Stimulated activated naive CD8-positive, alpha-beta T cell treated with anti-CD3 and anti-CD28 coated beads, Interleukin-15, amount 100 ng/mL, for 72 hours (primary cell): ENCODE results near the gene FUT7.
A peak's percentile ranks its signal among the peaks of the same experiment; 100 is the strongest.

Experiments used
- ATAC-seq: fragments of 150-1000 bp; cut with Tn5 transposase; 2 replicates; pipeline ENCODE4 v1.10.0; 2021; ENCODE audit warnings: mild to moderate bottlenecking, moderate library complexity
- DNase-seq, 2 donors: peaks; one replicate each; pipeline ENCODE4 v3.0.0; 2021 to 2022
- H3K27ac Mint-ChIP-seq, 2 donors: one replicate each; pipeline ENCODE4 v1.8.0; 2022; ENCODE audit warnings: mild to moderate bottlenecking in 2 of 2, mixed read lengths in 2 of 2, moderate library complexity in 2 of 2
- H3K27me3 Mint-ChIP-seq: one replicate; pipeline ENCODE4 v1.8.0; 2022; ENCODE audit warnings: mixed read lengths
- H3K4me1 Mint-ChIP-seq: one replicate; pipeline ENCODE4 v1.8.0; 2022; ENCODE audit warnings: mild to moderate bottlenecking, mixed read lengths
- H3K4me3 Mint-ChIP-seq, 2 donors: one replicate each; pipeline ENCODE4 v1.8.0; 2022; ENCODE audit warnings: mild to moderate bottlenecking in 2 of 2, mixed read lengths in 2 of 2, moderate library complexity in 1 of 2
- H3K9me3 Mint-ChIP-seq, 2 donors: one replicate each; pipeline ENCODE4 v1.8.0; 2022; ENCODE audit warnings: mixed read lengths in 2 of 2

FUT7 gene

DNA sequence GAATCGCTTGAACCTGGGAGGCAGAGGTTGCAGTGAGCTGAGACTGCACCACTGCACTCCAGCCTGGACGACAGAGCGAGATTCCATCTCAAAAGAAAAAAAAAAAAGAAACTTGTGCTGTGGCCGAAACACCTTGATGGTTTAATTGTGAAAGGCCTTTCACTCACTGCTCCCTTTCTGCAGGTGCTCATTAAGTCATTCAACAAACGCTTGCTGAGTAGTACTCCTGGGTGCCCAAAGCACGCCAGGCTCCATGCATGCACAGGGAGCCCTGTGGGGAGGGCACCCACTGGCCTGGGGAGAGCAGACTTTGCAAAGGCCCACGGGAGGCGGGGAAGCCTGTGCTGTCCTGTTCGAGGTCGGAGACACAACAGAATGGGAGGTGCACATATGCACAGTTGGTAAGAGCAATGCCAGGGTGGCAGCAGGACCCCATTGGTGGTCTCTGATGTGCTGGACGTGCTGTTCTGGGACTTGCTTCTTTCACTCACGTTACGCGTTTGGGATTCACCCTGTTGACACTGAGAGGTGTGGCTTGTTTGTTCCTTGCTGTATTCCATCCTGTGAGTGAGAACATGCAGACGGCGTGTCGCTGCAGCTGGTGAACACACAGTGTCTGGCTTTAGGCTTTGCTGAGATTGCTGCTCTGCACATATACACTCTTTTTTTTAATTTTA is 25.0 kb upstream of the FUT7 start:
- H3K27ac Mint-ChIP-seq = no peak overlapping the region
- H3K27me3 Mint-ChIP-seq = peaks cover 21% of the 10 kb centered on the region
- no peak for DNase-seq
- H3K4me1 Mint-ChIP-seq = peaks cover 14% of the 10 kb centered on the region
- H3K9me3 Mint-ChIP-seq = no peaks in the 10 kb centered on the region
- no peak for ATAC-seq
- H3K4me3 Mint-ChIP-seq = no peak overlapping the region

GRCh38 chr9:137055385-137056364 is 23.8 kb upstream of the FUT7 start:
- DNase-seq (no peak), ATAC-seq (peak; percentile 9)

GRCh38 chr9:137054932-137055384 is 23.1 kb upstream of the FUT7 start:
- H3K27me3 Mint-ChIP-seq = peaks cover 41% of the 10 kb centered on the region
- DNase-seq (no peak), ATAC-seq (no peak)
- peak overlapping the region in 1 of 2 donors; percentile 26 for H3K4me3 Mint-ChIP-seq
- peaks cover 14% of the 10 kb centered on the region for H3K4me1 Mint-ChIP-seq
- H3K9me3 Mint-ChIP-seq = no peaks in the 10 kb centered on the region
- H3K27ac Mint-ChIP-seq = no peak overlapping the region

More at GRCh38 chr9:137055385-137056364, 23.8 kb upstream of the FUT7 start:
- Mint-ChIP-seq H3K9me3 (no peaks in the 10 kb centered on the region), H3K4me1 (peaks cover 14% of the 10 kb centered on the region), H3K4me3 (no peak overlapping the region), H3K27ac (no peak overlapping the region), H3K27me3 (peaks cover 33% of the 10 kb centered on the region)

DNA sequence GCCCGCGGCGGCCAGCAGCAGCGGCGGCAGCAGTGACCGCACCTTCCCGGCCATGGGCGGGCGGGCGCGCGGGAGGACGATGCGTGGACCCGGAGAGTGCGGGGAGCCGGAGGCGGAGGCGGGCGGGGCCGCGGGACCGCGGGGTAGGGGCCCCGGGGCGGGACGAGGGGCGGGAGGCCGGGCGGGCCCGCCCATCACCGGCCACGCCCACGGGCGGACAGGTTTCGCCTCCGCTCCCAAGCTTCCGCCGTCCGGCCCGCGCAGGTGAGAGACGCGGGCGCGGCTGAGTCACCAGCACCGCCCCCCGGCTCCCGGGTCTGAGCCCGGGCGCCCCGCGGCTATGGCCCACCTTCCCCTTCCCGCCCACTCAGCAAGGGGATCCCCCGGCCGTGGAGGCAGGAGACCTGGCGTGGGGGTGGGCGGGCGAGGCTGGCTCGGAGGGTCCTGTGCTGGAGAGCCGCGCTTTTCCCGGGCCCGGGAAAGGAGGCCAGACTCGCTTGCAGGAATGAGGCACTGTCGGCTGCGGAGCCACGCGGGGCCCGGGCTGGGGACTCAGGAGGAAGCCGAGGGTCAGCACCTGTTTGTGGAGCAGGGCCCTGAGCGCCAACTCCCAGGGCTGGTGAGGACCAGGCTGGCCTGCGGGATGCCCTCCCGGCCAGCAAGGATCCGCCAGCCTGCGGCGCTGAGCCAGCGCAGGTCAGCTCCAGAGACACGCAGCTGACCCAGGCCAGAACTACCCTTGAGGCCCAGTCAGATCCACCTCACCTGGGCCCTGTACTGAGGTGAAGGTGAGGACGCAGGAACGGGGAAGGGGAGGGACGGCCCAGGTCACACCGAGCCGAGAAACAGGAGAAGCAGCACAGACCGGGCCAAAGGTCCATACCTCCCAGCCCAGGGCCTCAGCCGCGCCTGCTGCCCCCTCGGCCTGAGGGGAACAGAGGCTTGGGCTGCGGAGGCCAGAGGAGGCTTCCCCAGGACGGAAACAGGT is 22.4 kb upstream of the FUT7 start, which contains the start of gene ENTPD2:
Gene ENTPD2 (minus strand): TSS at position 118 of the 988 bp plus-strand sequence. CDS start 64 bp downstream, at position 54.
- H3K9me3 Mint-ChIP-seq = no peaks in the 10 kb centered on the region
- no peak within 1 kb of the TSS for H3K27ac Mint-ChIP-seq
- H3K4me3 Mint-ChIP-seq = peak within 1 kb of the TSS in 1 of 2 donors; percentile 26
- ATAC-seq = peak; percentile 56
- H3K4me1 Mint-ChIP-seq = peaks cover 20% of the 10 kb centered on the region
- peak in 1 of 2 donors; percentile 32 for DNase-seq
- H3K27me3 Mint-ChIP-seq = peaks cover 48% of the 10 kb centered on the region

DNA sequence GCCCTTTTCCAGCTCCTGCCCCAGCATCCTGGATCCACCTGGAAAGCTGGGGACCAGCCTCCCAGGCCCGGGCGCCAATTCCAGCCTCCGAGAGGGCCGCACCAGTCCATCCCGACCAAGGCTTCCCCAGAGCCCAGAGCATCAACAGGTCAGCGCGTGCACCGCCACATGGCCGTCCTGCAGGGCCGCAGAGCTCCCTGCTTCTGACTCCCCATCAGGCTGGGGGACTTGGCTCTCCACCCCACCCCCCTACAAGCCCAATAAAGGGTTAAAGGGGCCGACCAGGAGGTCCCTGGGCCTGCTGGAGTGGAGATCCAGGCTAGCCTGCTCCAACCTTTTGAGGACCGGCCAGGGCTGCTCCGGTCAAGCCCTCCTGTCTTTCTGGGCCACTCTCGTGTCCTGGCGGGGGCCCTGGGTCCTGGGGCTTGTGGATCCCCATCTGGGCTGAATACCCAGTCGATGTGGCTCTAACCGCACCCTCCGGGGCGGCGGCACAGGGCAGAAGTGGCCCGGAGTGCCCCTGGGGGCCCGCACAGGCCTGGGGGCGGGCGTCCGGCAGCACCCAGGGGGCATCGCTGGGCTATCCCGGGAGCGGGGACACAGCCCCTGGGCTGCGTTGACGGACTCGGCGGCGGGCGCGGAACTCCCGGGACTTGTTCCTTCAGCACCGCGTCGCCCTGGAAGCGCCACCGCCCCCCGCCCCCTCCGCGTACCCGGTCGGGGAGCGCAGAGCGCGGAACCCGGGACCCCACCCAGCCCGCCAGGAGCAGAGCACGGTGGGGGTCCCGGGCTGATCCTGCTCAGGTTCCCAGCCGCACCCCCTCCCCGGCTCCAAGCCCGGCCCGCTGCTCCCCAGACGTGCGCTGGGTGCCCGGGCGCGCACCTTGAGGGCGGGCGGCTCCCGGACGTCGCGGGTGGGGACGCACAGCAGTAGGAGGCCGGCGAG is 21.4 kb upstream of the FUT7 start:
- no peak overlapping the region for H3K4me3 Mint-ChIP-seq

GRCh38 chr9:137052293-137052692 is 20.4 kb upstream of the FUT7 start:
- Mint-ChIP-seq H3K27me3 (peaks cover 67% of the 10 kb centered on the region), H3K9me3 (no peaks in the 10 kb centered on the region), H3K4me1 (peaks cover 26% of the 10 kb centered on the region), H3K4me3 (peak overlapping the region in 1 of 2 donors; percentile 41), H3K27ac (peak overlapping the region in 1 of 2 donors; percentile 71)
- DNase-seq = no peak
- ATAC-seq = no peak

More for the DNA sequence above, 21.4 kb upstream of the FUT7 start:
- DNase-seq (peak in 1 of 2 donors; percentile 3), ATAC-seq (peak; percentile 26)
- Mint-ChIP-seq H3K27ac (no peak overlapping the region), H3K9me3 (no peaks in the 10 kb centered on the region), H3K27me3 (peaks cover 57% of the 10 kb centered on the region), H3K4me1 (peaks cover 20% of the 10 kb centered on the region)

DNA sequence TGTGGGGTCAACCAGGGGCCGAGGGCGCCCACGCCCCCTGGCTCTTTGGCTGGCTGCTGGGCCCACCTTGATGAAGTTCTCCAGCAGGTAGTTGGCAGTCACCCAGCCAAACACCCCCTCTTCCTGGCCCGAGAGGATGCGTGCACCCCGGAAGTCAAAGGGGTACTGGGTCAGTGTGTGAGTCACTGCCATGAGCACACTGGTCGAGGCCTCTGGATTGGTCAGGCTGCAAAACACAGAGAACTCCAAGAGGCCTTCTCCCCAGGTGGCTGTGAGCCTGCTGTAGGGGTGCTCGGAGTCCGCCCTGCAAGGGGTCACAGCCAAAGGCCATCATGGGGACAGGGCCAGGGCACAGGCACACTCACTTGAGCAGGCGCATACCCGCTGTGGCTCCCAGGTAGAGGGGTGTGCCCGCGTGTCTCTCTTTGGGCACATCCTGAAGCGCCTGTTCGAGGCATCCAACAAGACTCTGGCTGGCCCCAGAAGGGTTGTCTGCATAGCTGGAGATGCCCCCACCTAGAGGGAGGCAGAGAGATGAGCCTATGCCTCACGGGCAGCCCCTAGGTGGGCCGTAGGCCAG is 19.3 kb upstream of the FUT7 start:
- Mint-ChIP-seq H3K9me3 (no peaks in the 10 kb centered on the region), H3K27me3 (peaks cover 78% of the 10 kb centered on the region), H3K27ac (no peak overlapping the region), H3K4me1 (peaks cover 30% of the 10 kb centered on the region), H3K4me3 (no peak overlapping the region)
- DNase-seq = no peak
- no peak for ATAC-seq

- Mint-ChIP-seq H3K27me3 (peaks cover 80% of the 10 kb centered on the region), H3K9me3 (no peaks in the 10 kb centered on the region)
- no peak for ATAC-seq
Observed at GRCh38 chr9:137050570-137050969, 18.7 kb upstream of the FUT7 start.

DNA sequence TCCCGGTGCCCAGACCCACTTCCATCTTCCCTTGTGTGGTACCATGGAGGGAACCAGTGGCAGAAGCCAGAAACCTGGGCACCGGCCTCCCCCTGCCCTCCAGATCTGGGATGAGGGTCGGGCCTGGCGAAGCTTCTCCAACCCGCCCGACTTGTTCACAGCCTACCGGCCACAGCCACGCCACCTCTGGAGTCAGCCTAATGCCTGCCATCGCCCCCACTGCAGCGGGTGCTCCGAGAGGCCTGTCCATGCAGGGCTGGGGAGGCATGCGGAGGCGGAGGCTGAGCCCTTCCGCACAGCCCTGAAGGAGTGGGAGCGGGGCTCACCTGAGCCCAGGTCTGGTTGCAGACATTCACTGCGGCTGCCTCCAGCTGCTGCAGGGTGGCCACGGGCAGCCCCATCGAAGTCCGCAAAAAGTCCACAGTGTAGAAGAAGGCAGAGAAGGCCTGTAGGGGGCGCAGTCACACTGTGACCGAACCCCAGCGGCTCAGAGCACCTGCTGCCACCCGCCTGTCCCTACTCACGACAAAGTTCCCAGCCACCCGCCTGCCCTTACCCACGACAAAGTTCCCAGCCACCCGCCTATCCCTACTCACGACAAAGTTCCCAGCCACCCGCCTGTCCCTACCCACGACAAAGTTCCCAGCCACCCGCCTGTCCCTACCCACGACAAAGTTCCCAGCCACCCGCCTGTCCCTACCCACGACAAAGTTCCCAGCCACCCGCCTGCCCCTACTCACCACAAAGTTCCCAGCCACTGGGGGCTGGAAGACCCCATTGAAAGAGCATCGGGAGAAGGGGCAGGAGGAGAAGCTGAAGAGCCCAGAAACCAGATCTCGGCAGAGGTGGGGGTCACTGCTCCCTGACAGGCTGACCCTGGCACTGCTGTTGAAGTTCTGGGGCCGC is 17.9 kb upstream of the FUT7 start:
- ATAC-seq (peak; percentile 61), DNase-seq (peak; percentile 71 to 73)
- Mint-ChIP-seq H3K9me3 (no peaks in the 10 kb centered on the region), H3K27ac (no peak overlapping the region), H3K27me3 (peaks cover 86% of the 10 kb centered on the region), H3K4me1 (peaks cover 38% of the 10 kb centered on the region), H3K4me3 (no peak overlapping the region)

More at GRCh38 chr9:137050570-137050969, 18.7 kb upstream of the FUT7 start:
- Mint-ChIP-seq H3K4me1 (peaks cover 32% of the 10 kb centered on the region), H3K4me3 (no peak overlapping the region), H3K27ac (no peak overlapping the region)
- no peak for DNase-seq

DNA sequence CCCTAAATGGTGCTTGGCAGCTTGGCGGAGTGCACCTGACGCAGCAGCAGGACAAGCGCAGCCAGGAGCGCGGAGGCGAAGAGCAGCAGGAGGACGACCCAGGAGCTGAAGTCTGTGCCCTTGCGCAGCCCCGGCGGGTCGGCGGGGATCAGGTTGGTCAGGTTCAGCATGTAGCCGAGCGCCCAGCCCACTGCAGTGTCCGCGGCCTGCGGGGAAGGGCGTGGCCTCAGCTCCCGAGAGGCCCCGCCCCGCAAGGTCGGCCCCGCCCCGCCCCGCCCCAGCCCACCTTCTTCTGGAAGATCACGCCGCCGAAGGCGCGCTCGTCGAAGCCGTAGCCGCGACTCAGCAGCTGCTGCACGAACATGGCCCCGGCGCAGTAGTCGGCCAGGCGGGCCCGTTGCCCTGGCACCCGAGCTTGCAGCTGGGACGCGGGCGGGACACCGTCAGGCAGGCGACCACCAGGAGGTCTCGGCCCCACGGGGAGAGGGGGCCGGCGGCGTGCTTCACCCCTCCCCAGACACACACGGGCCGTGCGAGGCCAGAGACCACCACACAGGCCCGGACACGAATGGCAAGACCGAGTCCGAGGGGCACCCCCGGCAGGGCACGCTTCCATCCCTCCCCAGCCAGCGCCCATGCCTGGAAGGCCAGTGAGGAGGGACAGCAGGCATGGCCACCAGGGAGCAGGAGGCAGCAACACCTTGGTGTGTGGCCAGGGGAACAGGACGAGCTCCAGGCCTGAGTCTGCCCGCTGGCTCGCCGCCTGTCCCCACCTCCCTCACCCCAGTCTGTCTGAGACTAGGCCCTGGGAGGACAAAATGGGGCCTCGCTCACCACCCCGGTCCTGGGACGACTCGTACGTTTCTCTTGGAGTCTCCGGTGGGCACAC is 17.0 kb upstream of the FUT7 start:
- no peaks in the 10 kb centered on the region for H3K9me3 Mint-ChIP-seq
- no peak overlapping the region for H3K27ac Mint-ChIP-seq
- no peak for ATAC-seq
- peaks cover 88% of the 10 kb centered on the region for H3K27me3 Mint-ChIP-seq
- peak in 1 of 2 donors; percentile 4 for DNase-seq
- H3K4me3 Mint-ChIP-seq = no peak overlapping the region
- H3K4me1 Mint-ChIP-seq = peaks cover 43% of the 10 kb centered on the region

GRCh38 chr9:137046088-137046787 is 14.3 kb upstream of the FUT7 start, which contains the start of gene NPDC1:
NPDC1 (minus strand) TSS chr9:137046177; CDS start chr9:137045989, 188 bp downstream.
- no peak within 1 kb of the TSS for H3K27ac Mint-ChIP-seq

More at GRCh38 chr9:137046088-137046787, 14.3 kb upstream of the FUT7 start, which contains the start of gene NPDC1:
- H3K27me3 Mint-ChIP-seq = peaks cover 78% of the 10 kb centered on the region
- H3K4me1 Mint-ChIP-seq = peaks cover 41% of the 10 kb centered on the region
- H3K4me3 Mint-ChIP-seq = peak within 1 kb of the TSS; percentile 75 to 80
- DNase-seq (peak; percentile 83 to 84), ATAC-seq (peak; percentile 75)
- no peaks in the 10 kb centered on the region for H3K9me3 Mint-ChIP-seq
